Left forelimb (tissue), 1 donor: ENCODE results near the gene GKN1.

Experiments used
- DNase-seq: peaks from one replicate; pipeline ENCODE4 v3.0.0-alpha.2; 2018; ENCODE audit warnings: low spot score

Gene GKN1

DNA sequence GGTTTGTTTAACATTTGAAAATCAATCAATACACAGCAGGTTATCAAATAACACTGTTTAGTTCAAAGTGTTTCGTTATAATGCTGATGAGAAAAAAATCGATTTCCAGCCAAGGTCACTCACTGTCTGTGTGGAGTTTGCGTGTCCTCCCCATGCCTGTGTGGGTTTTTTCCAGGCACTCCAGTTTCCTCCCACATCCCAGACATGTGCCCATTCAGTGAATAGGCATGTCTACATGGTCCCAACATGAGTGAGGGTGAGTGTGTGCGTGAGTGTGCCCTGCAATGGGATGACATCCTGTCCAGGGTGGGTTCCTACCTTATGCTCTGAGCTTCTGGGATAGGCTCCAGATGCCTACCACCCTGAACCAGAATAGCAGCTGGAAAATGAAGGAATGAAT lies 13.1 kb upstream of the GKN1 start:
- no peak for DNase-seq

DNA sequence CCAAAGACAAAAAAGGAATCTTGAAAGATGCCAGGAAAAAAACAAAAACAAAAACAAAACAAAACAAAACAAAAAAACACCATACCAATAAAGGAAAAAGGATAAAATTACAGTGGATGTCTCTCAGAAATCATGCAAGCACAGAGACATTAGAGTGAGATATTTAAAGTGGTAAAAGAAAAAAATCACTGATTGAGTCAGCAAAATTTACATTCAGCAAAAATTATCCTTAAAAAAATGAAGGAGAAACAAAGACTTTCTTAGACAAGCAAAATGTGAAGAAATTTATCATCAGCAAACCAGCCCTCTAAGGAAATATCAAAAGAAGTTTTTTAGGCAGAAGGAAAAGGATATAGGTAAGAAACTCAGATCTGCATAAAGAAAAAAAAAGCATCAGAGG lies 10.2 kb upstream of the GKN1 start:
- DNase-seq: no peak

DNA sequence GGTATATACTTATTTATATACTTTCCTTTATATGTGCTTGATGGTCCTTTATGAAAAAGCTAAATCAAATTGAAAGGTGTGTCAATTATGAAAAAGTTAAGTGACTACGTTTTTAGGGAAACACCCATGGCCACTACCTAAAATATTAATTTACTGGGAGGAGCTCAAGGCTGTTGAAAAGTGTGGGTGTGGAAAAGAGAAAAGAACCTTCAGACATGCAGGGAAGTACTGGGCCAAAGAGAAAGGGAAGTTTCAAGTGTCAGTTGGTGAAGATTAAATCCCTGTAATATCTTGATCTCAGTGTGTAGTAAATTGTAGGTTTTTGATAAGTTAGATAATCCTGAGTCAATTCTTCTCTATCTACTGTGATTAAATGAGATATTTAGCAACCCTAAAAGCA lies 6.2 kb upstream of the GKN1 start:
- no peak for DNase-seq

DNA sequence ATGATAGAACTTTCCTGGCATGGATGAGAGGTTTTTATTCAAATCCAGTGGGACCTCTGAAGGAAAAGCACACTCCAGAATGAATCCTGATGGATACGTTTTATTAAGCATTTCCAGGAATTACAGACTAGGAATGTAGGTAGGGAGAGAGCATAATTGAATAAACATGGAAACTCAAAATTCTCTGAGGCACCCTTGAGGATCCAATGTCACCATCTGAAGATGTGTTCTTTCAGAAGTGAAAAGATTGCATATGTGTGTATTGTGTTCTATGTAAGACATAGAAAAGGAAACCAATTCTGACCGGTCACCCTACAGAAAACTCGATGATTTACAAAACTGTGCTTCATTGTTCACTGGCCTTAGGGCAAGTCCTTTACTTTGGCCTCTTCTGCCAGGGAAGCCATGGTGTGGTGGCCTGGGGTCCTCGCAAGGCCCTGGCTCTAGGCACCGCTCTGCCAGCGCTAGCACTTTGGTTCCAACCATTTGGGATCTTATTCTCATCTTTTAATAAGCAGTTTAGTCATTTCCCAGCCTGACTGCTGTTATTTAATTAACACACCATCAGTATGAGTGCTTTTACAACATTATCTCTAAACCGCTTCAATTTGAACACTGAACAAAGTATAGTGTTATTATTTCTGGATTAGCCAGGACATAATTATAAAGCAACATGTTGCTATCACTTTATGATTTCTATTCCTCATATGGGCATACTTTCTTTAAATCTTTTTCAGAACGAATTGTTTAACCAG lies 4.5 kb upstream of the GKN1 start:
- DNase-seq: no peak

DNA sequence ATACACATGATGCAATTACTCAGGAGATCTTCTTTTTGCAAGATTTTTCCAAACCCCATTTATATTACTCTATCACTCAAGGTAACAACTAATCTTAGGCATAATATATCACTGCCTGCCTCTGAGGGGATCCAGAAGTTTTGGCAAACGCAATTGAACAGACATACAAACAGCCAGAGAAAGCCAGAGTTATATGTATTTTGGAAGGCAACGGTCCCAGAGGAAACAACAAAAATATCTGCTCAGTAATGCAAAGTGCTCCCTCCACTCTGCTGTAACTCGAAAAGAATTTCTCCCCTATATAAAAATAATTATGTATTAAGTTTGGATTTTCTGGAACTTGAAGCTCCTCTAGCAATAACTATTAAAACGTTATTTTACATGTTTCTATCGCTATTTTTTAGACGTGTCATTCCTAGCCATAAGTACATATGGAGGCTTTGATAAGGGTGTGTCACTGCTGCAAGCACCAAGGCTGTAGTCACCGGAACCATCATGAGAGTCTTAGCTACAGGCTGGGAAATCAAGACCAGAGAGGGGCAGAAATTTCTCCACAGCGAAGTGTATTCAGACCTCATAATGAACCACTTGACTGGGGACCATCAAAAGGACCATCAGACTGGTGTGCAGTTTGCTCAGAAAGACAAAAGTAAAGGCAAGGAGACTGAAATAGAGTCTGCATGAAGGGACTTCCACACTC lies 3.7 kb upstream of the GKN1 start:
- no peak for DNase-seq

DNA sequence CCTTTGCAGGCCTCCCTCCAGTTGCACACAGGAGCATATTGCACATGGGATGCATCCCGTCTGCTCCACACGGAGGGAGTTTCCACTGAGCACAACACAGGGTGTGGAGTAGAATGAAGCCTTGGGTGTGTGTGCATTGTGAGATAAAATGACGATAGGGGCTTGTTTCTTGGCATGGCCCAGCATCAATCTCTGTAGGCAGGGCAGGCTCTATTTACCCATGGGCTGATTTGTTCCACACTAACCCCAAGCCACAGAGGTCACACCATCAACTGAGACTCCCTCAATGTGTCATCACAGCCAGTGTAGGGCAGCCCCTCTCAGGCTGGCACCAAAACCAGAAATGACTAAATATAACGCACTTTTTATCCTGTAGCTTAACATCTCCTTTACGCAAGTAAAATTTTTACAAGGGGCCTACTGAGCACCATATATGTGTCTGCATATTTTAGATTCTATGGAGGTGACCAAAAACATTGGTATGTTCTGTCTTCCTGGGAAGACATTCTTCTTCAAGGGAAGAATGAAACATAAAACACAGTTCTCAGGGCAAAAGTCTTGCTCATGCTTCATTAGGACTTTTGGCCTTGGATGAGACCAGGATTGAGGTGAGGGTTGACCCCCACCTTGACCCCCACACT lies 2.7 kb upstream of the GKN1 start:
- no peak for DNase-seq

DNA sequence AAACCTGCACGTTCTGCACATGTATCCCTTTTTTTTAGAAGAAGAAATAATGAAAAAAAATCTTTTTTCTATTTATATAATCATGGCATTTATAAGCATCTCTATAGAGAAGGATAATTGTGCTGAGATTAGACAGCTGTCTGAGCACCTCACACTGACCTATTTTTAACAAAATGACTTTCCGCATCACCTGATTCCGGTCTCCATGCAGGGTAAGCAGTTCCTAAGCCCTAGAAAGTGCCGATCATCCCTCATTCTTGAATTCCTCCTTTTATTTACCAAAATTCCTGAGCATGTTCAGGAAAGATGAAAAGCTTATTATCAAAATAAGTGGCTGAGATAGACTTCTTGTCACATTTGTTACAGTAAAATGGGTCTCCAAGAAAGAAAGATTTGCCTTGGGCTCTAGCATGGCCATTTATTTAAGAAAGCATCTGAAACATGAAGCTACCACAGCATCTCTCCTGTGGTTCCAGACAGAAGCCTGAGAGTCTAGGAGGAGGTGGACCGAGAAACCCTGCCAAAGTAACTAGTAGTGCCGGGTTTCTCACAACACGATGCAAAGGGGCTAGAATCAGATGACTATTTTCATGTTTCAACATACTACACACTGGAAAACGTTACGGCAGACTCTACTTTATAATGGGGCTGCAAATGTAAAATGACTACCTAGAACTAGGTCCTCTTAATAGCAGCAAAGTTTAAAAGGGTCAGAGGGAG lies 670 bp downstream of the GKN1 start:
- DNase-seq: no peak

DNA sequence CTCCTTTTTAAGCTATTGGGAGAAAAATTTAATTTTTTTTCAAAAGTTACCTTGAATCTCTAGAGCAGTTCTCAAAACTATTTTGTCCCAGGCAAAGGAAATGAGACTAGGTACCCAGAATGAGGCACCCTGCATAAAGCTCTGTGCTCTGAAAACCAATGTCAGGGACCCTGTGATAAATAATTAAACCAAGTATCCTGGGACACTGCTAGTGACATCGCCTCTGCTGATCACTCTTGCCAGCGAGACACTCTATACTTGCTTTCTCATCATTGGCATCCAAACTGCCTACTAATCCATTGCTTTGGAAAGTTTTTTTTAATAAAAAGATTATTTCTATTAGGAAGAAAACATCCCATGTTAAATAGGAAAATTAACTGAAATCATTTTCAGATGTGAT lies 1.4 kb downstream of the GKN1 start:
- DNase-seq: no peak

DNA sequence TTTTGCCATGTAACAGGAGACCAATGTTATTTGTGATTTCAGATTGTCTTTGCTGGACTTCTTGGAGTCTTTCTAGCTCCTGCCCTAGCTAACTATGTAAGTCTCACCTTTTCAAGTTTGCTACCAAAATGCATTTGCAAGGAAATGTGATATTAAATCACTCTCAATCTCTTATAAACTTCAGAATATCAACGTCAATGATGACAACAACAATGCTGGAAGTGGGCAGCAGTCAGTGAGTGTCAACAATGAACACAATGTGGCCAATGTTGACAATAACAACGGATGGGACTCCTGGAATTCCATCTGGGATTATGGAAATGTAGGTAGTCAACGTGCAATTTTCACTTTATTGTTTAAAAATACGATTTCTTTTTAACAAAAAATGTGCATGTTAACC lies 3.0 kb downstream of the GKN1 start:
- DNase-seq: no peak

DNA sequence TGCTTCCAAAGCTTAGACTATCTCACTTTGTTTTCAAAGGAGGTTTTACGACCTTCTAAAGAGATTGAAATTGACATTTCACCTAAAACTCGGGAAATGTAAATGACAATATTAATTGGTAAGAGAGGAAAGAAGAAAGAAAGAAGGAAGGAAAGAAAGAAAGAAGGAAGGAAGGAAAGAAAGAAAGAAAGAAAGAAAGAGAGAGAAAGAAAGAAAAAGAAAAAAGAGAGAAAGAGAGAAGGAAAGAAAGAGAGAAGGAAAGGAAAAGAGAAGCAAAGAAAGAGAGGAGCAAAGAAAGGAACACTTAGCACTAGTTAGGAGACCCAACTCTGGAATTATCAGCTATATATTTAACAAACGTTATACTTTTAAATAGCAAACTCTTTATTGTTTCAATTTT lies 3.7 kb downstream of the GKN1 start:
- no peak for DNase-seq

DNA sequence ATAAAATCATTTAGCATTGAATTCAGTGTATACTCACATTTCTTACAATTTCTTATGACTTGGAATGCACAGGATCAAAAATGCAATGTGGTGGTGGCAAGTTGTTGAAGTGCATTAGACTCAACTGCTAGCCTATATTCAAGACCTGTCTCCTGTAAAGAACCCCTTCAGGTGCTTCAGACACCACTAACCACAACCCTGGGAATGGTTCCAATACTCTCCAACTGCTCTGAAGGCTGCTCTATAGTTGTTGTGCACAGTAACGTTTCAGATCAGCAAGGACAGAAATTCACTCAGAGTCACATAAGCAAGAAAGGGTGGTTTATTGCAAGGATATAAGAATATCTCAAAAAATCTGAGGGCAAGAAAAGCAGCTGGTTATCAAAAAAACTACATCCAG lies 6.5 kb downstream of the GKN1 start:
- DNase-seq: no peak

DNA sequence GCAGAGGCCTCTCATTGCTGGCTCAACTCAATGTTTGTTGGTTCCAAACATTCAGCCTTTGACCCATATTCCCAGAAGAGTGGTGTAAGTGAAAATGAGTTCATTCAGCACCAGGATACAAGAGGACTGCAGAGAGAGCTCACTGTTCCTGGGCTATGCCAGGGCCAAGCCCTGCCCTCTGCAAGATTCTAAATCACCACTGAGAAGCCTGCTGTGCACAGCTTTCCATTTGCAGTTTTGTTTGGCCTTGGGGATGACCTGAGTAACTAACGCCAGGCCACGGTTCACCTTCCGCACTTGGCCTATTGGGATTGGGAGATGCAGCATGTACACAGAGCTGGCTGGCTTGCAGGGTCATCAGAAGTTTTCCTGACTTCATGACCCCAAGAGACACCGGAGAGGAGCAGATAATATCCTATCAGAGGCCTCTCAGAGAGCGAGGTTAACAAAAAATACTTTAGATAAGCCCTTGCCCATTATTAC lies 12.6 kb downstream of the GKN1 start:
- DNase-seq: no peak

DNA sequence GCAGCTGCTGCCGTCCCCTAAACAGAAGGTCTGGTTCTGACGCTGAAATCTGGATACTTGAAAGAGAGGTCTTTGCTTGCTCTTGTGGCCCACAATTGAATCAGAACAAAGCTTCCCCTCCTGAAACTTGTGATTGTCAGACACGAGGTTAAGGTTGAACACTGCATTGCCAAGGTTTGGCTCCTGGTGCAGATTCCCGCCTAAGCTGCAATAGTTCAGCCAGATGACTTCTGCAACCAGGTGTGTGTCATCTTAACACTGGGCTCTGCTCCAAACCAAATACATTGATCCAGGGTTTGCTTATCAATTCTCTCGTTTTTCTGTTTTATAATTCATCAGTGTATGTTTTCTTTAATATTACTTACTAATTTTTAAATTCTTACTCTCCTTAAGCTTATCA lies 14.6 kb downstream of the GKN1 start:
- DNase-seq: no peak

DNA sequence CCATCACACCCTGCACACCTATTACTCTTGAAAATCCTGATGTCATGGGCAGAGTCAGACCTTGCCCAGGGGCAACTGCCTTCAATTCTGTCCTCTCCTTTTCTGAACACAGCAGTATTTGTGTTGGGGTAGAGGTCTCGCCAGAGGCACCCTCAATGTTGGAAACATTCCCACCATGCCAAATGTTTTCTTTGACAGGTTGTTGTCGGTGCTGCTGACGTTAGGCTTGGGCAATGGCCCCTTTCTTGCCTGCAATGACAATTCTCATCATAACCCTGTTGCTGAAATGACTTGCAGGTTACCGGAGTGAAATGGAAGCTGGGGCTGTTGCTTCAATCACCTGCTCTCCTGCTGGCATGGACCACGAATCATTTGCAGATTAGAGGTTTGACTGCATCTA lies 17.9 kb downstream of the GKN1 start:
- no peak for DNase-seq

DNA sequence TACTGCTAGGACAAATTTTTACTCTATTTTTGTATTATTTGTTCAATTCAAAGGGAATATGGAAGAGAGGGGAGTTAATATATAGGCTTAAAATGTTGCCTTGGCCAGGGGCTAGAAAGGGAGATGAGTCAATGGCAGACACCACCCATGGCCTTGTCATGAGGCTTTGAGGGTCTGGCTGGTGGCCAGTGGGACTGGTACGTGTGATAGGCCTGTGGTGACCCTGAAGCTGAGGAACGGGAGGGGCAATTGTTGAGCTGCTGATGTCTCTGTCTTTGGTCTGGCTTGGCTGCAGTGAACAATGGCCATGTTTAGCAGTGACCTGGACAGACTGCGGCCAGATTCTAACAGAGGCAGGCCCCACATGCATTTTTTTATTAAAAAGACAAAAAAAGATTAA lies 18.5 kb downstream of the GKN1 start:
- DNase-seq: no peak

DNA sequence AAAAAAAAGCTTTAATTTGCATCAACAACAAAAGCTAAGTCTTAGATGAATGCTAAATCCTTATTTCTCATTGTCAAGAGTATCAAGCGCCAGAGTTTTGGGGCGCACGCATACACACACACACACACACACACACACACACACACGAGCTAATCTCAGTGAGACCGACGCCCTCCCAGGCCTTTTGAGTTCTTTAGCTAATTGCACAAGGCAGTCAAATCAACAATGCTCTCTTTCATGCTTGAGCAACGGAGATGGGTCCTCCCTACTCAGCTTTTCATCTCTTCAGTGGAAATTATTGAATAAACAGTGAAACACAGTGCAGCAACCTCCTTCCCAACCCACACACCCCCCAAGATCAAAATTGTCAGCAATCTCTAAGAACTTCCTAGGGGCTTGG lies 19.2 kb downstream of the GKN1 start:
- DNase-seq: no peak

DNA sequence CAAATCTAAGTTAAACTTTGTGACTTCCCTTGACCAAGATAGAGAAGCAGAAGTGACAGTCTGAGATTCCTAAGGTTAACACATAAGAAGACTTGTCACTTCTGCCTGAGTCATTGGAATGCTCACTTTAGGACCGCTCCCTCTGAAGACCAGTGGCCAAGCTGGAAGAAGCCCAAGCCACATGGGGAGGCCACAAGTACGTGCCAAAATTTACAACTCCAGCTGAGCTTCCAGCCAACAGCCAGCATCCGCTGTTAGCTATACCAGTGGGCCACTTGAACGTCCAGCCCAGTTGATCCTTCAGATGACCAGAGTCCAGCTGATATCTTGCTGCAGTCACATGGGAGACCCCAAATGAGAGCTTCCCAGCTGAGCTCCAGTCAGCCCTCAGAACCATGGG lies 20.4 kb downstream of the GKN1 start:
- DNase-seq: no peak

DNA sequence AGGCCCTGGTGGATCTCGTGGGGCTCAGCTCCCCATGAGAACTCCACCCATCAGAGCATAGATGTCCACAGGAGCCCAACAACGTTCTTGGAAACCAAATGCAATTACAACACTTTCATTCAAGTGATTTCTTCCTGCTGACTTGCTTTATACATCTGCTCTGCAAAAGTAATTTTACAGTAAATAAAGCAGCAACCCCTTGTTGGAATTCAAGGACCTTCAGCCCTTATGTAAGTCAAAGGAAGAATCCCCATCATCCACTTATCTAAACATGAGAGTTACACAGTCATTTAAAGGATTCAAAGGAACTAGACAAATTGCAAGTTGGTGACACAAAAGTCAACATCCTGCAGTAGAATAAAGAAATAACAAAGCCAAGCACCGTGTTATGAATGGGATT lies 21.5 kb downstream of the GKN1 start:
- DNase-seq: no peak

DNA sequence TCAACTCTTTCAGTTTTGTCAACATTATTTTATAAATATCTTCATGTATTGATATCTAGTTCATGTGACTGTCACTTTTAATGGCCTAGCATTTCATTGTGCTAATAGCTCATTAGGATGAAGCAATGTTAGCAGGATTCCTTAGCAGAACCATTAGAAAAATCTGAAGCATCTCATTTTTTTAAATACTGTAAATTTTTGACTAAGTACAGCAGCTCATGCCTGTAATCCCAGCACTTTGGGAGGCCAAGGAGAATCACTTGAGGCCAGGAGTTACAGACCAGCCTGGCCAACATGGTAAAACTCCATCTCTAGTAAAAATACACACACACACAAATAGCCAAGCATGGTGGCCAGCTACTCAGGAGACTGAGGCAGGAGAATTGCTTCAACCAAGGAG lies 23.0 kb downstream of the GKN1 start:
- DNase-seq: no peak

DNA sequence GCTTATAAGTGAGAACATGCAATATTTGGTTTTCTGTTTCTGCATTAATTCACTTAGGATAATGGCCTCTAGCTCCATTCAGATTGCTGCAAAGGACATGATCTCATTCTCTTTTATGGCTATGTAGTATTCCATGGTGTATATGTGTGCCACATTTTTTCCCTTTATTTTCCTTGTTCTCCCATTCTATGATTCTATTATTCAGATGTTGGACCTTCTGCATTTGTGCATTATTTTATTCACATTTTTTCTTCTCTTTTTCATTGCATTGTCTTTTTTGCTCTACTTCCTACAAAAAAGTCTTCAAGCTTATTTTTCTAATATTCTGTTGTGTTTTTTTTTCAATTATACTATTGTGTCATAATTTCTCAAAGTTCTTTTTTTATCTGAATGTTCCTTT lies 27.4 kb downstream of the GKN1 start:
- DNase-seq: no peak

DNA sequence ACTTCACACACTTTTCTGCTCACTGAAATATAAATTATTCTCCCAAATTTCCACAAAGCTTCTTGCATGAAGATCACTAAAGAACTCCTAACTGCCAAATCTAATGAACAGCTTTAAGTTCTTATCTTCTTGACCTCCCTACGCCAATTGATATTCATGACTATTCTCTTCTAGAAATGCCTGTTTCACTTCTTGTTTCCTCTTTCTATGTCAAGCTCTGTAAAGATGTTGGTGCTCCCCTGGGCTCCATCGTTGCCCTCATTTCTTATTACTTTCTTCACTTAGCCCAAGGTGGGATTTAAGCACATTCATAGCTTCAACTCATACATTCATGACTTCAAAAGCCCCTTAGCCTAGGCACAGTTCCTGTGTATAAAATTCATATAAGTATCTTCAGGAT lies 29.3 kb downstream of the GKN1 start:
- DNase-seq: no peak

DNA sequence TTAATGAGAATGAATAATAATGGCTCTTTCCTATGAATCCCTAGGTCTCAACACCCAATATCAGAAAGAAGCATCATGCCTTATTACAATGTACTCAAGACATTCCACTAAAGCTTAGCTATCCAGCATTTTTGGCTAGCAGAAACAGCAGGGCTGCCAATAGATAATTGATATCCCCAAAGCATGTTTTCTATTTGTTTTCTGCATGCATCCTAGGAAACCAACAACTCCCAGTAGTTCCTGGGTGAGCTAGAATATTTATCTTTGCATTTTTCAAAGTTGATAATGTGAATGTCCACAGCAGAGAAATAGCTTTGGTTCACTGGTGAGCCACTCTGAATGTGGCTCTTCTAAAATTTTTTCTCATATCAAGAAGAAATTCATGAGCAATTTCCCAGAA lies 32.7 kb downstream of the GKN1 start:
- no peak for DNase-seq

DNA sequence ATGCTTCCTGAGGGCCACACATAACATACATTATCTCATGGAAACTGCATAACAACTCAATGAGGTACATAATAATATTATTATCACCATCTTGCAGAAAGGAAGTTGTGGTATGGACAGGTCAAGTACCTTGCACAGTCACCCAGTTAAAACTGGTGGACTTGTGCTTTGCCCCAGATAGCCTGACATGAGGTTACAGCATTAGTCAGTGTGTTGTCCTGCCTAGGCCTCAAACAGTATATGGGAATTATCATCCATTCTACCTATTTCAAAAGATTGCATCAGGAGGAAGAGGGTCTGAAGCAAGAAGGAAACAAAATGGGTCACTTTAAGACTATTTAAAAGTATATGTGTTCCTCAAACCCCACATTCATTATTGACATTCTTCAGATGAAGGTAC lies 33.2 kb downstream of the GKN1 start:
- DNase-seq: no peak
